T-helper 9 cell (primary cell): ENCODE measurements around the gene SEC63.

Source experiments
- DNase-seq: peaks from one replicate; pipeline ENCODE4 v3.0.0-alpha.2; 2020

The SEC63 gene

GRCh38 chr6:107817784-107818183 is 140.2 kb downstream of the SEC63 start:
- no peak for DNase-seq
